HG03558 (cell line): ENCODE results near the gene EIPR1.

Experiments used
- ATAC-seq: cut with Tn5 transposase; IDR thresholded peaks from one replicate; pipeline ENCODE4 v1.9.1; 2021; ENCODE audit warnings: moderate number of reproducible peaks; ENCODE audit not compliant: unreplicated experiment; ENCODE audit errors: extremely low read depth

EIPR1 gene

GRCh38 chr2:3326182-3326537 is 51.5 kb downstream of the EIPR1 start:
- ATAC-seq: no peak

GRCh38 chr2:3325458-3326181 is 52.0 kb downstream of the EIPR1 start:
- ATAC-seq: no peak

- ATAC-seq: no peak
Observed at GRCh38 chr2:3324404-3325281, 53.0 kb downstream of the EIPR1 start.

GRCh38 chr2:3324036-3324386 is 53.6 kb downstream of the EIPR1 start:
- ATAC-seq: no peak

GRCh38 chr2:3323360-3324035 is 54.1 kb downstream of the EIPR1 start:
- ATAC-seq: no peak

GRCh38 chr2:3322311-3322970 is 55.2 kb downstream of the EIPR1 start:
- ATAC-seq: no peak

- no peak for ATAC-seq
Observed at GRCh38 chr2:3321825-3322224, 55.8 kb downstream of the EIPR1 start.

- no peak for ATAC-seq
Observed at GRCh38 chr2:3320910-3321605, 56.6 kb downstream of the EIPR1 start.

- no peak for ATAC-seq
Observed at GRCh38 chr2:3319745-3320566, 57.7 kb downstream of the EIPR1 start.

GRCh38 chr2:3319134-3319533 is 58.5 kb downstream of the EIPR1 start:
- ATAC-seq: no peak

GRCh38 chr2:3317871-3318590 is 59.6 kb downstream of the EIPR1 start:
- no peak for ATAC-seq

- no peak for ATAC-seq
Observed at GRCh38 chr2:3317277-3317685, 60.3 kb downstream of the EIPR1 start.

GRCh38 chr2:3316456-3317276 is 61.0 kb downstream of the EIPR1 start:
- ATAC-seq: no peak

GRCh38 chr2:3314626-3315025 is 63.0 kb downstream of the EIPR1 start:
- no peak for ATAC-seq

GRCh38 chr2:3313781-3314375 is 63.7 kb downstream of the EIPR1 start:
- no peak for ATAC-seq

- ATAC-seq: no peak
Observed at GRCh38 chr2:3312576-3313345, 64.9 kb downstream of the EIPR1 start.

- ATAC-seq: no peak
Observed at GRCh38 chr2:3311601-3312000, 66.0 kb downstream of the EIPR1 start.
